Measurements from ENCODE around the gene DDX23. TPM values are rescaled to one million over a fixed set of nuclear protein-coding genes. Genes with fewer than 3 reads are reported as not detected.

The DDX23 gene
- total RNA-seq, 1 experiment from 2014 or later, result 102 TPM

GRCh38 chr12:48882315-48882687, 30.3 kb upstream of the DDX23 start:
- Histone ChIP-seq H3K4me3 (ENCODE audit: low read length) (peak overlapping the region; percentile 44; the same call in 1 of the 2 replicates), H3K79me2 (ENCODE audit: low read length) (no peaks in the 10 kb centered on the region), H3K9me3 (ENCODE audit: low read length) (no peaks in the 10 kb centered on the region), H3K36me3 (ENCODE audit: low read depth, low read length) (no peaks in the 10 kb centered on the region), H3K4me1 (ENCODE audit: insufficient read depth, low read length) (peaks cover 27% of the 10 kb centered on the region), H3K4me2 (ENCODE audit: low read length) (peak overlapping the region; percentile 72), H3K9me2 (replicated peaks; ENCODE audit: low read length) (no peaks in the 10 kb centered on the region), H3K27me3 (ENCODE audit: low read length) (no peaks in the 10 kb centered on the region), H2AFZ (ENCODE audit: low read length) (peak overlapping the region; percentile 67), H4K20me1 (ENCODE audit: low read length) (no peaks in the 10 kb centered on the region), H3F3A (ENCODE audit: low read length, unreplicated experiment) (no peaks in the 10 kb centered on the region), H3K9ac (ENCODE audit: low read length) (peak overlapping the region; percentile 39), H3K27ac (ENCODE audit: low read length) (peak overlapping the region; percentile 67)
- peak; percentile 56 for DNase-seq
- TF ChIP-seq EZH2phosphoT487 (IDR thresholded peaks at IDR 0.05; ENCODE audit: borderline replicate concordance, low read length), result no peak
- no peak for TF ChIP-seq EZH2 (IDR thresholded peaks at IDR 0.05; ENCODE audit: low read length, unreplicated experiment)
- no peak for TF ChIP-seq CTCF (conservative IDR thresholded peaks at IDR 0.05; ENCODE audit: low read depth, low read length)
- peak; percentile 68 for ATAC-seq
- CTCF ChIA-PET, result no interaction called here
- no TSS peak for BruUV-seq (replicated peaks)
- intact Hi-C loops (cut with micrococcal nuclease), result no loop called here
- POLR2A ChIA-PET (ENCODE audit: unreplicated experiment), result no interaction called here

GRCh38 chr12:48881686-48882314, 29.8 kb upstream of the DDX23 start:
- CTCF ChIA-PET, result interaction anchor here (0.6 kb wide), 1 partner anchor 10 kb away, joined by 4 read pairs; no protein-coding TSS in a partner anchor
- H4K20me1 ChIP-seq (ENCODE audit: low read length), result no peaks in the 10 kb centered on the region
- H3K36me3 ChIP-seq (ENCODE audit: low read depth, low read length), result no peaks in the 10 kb centered on the region
- peak overlapping the region; percentile 67 for H2AFZ ChIP-seq (ENCODE audit: low read length)
- no peak for TF ChIP-seq EZH2 (IDR thresholded peaks at IDR 0.05; ENCODE audit: low read length, unreplicated experiment)
- no peak for DNase-seq
- H3K79me2 ChIP-seq (ENCODE audit: low read length), result no peaks in the 10 kb centered on the region
- intact Hi-C loops (cut with micrococcal nuclease), result no loop called here
- ATAC-seq, result no peak
- H3K9me2 ChIP-seq (replicated peaks; ENCODE audit: low read length), result no peaks in the 10 kb centered on the region
- peak overlapping the region; percentile 44; the same call in 1 of the 2 replicates for H3K4me3 ChIP-seq (ENCODE audit: low read length)
- no peaks in the 10 kb centered on the region for H3K9me3 ChIP-seq (ENCODE audit: low read length)
- H3K4me1 ChIP-seq (ENCODE audit: insufficient read depth, low read length), result peaks cover 27% of the 10 kb centered on the region
- no TSS peak for BruUV-seq (replicated peaks)
- H3F3A ChIP-seq (ENCODE audit: low read length, unreplicated experiment), result no peaks in the 10 kb centered on the region
- H3K9ac ChIP-seq (ENCODE audit: low read length), result peak overlapping the region; percentile 32
- POLR2A ChIA-PET (ENCODE audit: unreplicated experiment), result no interaction called here
- peak overlapping the region; percentile 67 for H3K27ac ChIP-seq (ENCODE audit: low read length)
- H3K27me3 ChIP-seq (ENCODE audit: low read length), result no peaks in the 10 kb centered on the region
- peak overlapping the region; percentile 72 for H3K4me2 ChIP-seq (ENCODE audit: low read length)

- intact Hi-C loops (cut with micrococcal nuclease), result no loop called here
- H3K9ac ChIP-seq (ENCODE audit: low read length), result no peak overlapping the region
- H3K4me3 ChIP-seq (ENCODE audit: low read length), result no peak overlapping the region
- no peak overlapping the region for H2AFZ ChIP-seq (ENCODE audit: low read length)
- ATAC-seq, result no peak
- H3K79me2 ChIP-seq (ENCODE audit: low read length), result no peaks in the 10 kb centered on the region
- no peaks in the 10 kb centered on the region for H4K20me1 ChIP-seq (ENCODE audit: low read length)
- no peaks in the 10 kb centered on the region for H3K9me2 ChIP-seq (replicated peaks; ENCODE audit: low read length)
- no peak overlapping the region for H3K4me2 ChIP-seq (ENCODE audit: low read length)
- H3K4me1 ChIP-seq (ENCODE audit: insufficient read depth, low read length), result peaks cover 27% of the 10 kb centered on the region
- DNase-seq, result no peak
- no peaks in the 10 kb centered on the region for H3K9me3 ChIP-seq (ENCODE audit: low read length)
- CTCF ChIA-PET, result no interaction called here
- H3K27ac ChIP-seq (ENCODE audit: low read length), result no peak overlapping the region
- no peaks in the 10 kb centered on the region for H3F3A ChIP-seq (ENCODE audit: low read length, unreplicated experiment)
- H3K27me3 ChIP-seq (ENCODE audit: low read length), result no peaks in the 10 kb centered on the region
- POLR2A ChIA-PET (ENCODE audit: unreplicated experiment), result no interaction called here
- TF ChIP-seq EZH2phosphoT487 (IDR thresholded peaks at IDR 0.05; ENCODE audit: borderline replicate concordance, low read length) (no peak), EZH2 (IDR thresholded peaks at IDR 0.05; ENCODE audit: low read length, unreplicated experiment) (no peak), CTCF (conservative IDR thresholded peaks at IDR 0.05; ENCODE audit: low read depth, low read length) (no peak)
- BruUV-seq (replicated peaks), result no TSS peak
- H3K36me3 ChIP-seq (ENCODE audit: low read depth, low read length), result no peaks in the 10 kb centered on the region
These were observed 28.7 kb upstream of the DDX23 start for GRCh38 chr12:48880647-48881046.
